HG02870 (cell line): ENCODE data around the gene SMPD2.
A peak's percentile ranks its signal among the peaks of the same experiment; 100 is the strongest.

Experiments
- ATAC-seq: cut with Tn5 transposase; IDR thresholded peaks from one replicate; pipeline ENCODE4 v1.9.1; 2021; ENCODE audit warnings: mild to moderate bottlenecking, moderate library complexity; ENCODE audit not compliant: unreplicated experiment

SMPD2 gene, protein sequence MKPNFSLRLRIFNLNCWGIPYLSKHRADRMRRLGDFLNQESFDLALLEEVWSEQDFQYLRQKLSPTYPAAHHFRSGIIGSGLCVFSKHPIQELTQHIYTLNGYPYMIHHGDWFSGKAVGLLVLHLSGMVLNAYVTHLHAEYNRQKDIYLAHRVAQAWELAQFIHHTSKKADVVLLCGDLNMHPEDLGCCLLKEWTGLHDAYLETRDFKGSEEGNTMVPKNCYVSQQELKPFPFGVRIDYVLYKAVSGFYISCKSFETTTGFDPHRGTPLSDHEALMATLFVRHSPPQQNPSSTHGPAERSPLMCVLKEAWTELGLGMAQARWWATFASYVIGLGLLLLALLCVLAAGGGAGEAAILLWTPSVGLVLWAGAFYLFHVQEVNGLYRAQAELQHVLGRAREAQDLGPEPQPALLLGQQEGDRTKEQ

GRCh38 chr6:109440331-109441068 lies at the start of gene SMPD2, which contains the start of gene PPIL6:
Gene SMPD2 (plus strand): TSS chr6:109440724. CDS start chr6:109441122, 398 bp downstream.
Gene PPIL6 (minus strand): TSS chr6:109440628. CDS start chr6:109440590, 38 bp downstream.
- peak; percentile 85 for ATAC-seq

GRCh38 chr6:109393157-109393885 lies 47.2 kb upstream of the SMPD2 start:
- ATAC-seq, result no peak

- no peak for ATAC-seq
Measured at GRCh38 chr6:109393886-109394281, 46.6 kb upstream of the SMPD2 start.

GRCh38 chr6:109396046-109396718 lies 44.3 kb upstream of the SMPD2 start:
- ATAC-seq, result peak; percentile 63

GRCh38 chr6:109397020-109397419 lies 43.5 kb upstream of the SMPD2 start:
- no peak for ATAC-seq

DNA sequence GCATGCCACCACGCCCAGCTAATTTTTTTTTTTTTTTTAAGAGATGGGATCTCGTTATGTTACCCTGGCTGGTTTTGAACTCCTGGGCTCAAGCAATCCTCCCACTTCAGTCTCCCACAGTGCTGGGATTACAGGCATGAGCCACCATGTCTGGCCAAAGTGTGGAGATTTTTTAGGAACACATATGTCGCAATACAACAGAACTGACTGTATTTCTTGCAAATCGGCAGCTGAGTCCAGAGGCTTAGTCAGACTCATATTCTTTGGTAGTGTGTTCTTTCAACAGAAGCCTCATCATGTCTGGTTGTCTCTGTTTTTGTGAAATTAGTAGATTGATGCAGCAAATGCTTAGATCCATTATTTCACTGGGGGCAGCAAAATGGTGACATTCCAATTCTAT lies 34.3 kb upstream of the SMPD2 start:
- ATAC-seq, result no peak

- no peak for ATAC-seq
Measured at GRCh38 chr6:109411034-109411433, 29.5 kb upstream of the SMPD2 start.

DNA sequence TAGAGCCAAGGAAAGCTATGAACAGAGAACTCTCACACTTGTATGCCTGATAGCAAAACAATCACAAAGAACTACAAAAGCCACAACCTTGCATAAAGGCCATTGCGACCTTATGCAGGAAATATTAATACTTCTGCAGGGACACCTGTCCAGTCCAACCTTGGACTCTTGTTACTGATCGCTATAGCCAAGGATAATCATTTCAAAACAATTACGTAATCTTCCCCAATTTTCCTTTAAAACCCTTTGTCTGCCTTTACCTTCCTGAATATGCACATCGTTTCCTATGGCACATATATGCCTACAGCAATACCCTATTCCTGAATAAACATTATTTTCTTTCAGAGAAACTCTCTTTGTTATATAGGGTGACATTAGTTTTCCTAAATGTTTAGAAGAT lies 22.9 kb upstream of the SMPD2 start:
- ATAC-seq, result no peak

DNA sequence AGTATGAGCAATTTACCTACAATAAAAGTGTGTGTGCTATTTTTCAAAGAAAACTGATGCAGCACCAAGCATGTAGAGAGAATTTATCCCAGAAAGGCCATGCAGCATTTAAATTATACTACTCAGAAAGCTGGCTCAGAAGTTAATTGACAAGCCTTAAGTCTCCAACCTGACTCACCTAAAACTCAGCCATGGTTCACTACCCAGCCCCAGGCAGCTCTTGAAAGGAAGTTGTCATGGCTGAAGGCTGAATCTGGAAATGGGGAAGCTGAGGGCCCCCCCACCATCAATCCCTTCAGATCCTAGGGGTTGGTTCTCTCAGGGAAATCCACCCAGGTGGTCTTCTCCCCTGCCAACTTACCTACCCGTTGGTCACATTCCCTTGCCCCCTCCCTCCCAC lies 19.8 kb upstream of the SMPD2 start:
- ATAC-seq, result no peak

- no peak for ATAC-seq
Measured at GRCh38 chr6:109421184-109421583, 19.3 kb upstream of the SMPD2 start.

DNA sequence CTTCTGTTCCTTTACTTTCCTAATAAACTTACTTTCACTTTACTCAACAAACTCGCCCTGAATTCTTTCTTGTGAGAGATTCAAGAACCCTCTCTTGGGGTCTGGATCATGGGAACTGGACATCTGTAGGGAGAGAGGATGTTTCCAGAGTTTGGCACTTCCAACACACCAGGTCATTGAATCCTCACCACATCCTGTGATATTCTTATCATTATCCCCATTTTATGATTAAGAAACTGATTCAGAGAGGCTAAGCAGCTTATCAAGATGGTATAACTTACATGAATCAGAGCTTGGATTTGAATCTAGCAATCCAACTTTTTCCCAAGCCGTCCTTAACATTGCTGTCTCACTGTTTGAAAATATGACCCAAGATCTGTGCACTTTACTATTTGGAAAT lies 15.6 kb upstream of the SMPD2 start:
- ATAC-seq, result no peak

DNA sequence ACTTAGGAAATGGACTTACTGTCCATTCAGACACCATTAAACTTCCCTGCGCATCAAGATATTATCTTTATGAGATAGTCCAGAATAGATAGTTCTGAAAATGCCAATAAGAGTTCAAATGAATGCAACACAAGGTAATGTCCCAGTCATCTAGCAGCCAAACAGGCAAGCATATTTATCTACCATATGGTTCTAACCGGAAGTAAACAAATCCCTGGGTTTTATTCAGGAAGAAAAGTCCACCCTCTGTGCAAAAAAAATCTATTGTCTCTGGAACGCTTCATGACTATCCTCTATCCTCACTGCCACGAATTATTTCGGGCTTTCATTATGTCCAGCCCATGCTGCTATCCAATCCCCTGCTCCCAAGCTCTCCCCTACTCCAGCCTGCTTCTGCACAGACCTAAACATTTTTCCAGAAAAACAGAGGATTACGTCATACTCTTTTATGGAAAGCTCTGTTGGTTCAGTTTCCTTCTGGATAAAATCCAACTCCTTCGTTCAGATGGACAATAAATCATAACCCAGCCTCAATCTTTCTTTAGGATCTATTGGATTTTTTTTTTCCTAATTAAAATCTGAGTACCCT lies 11.5 kb upstream of the SMPD2 start:
- ATAC-seq, result no peak

GRCh38 chr6:109429496-109429895 lies 11.0 kb upstream of the SMPD2 start:
- no peak for ATAC-seq

- ATAC-seq, result no peak
Measured at GRCh38 chr6:109434456-109434855, 6.1 kb upstream of the SMPD2 start.

GRCh38 chr6:109436041-109436440 lies 4.5 kb upstream of the SMPD2 start:
- ATAC-seq, result no peak

- peak; percentile 15 for ATAC-seq
Measured at GRCh38 chr6:109441069-109441816, 719 bp downstream of the SMPD2 start.

- no peak for ATAC-seq
Measured at GRCh38 chr6:109442393-109442924, 1.9 kb downstream of the SMPD2 start.

GRCh38 chr6:109443425-109443950 lies 3.0 kb downstream of the SMPD2 start:
- ATAC-seq, result no peak

GRCh38 chr6:109445382-109445781 lies 4.9 kb downstream of the SMPD2 start:
- no peak for ATAC-seq
